Brain microvascular endothelial cell (primary cell): Measurements from ENCODE around the gene CLEC20A.

Experiments
- DNase-seq: peaks from one replicate; pipeline ENCODE4 v3.0.0-alpha.2; 2020
- H3K27ac ChIP-seq: fragments of 250-450 bp; sonication (Bioruptor Pico); 2 replicates; pipeline ENCODE4 v1.5.1; 2020; ENCODE audit warnings: mild to moderate bottlenecking, moderate library complexity
- H3K27me3 ChIP-seq: fragments of 250-450 bp; sonication (Bioruptor Pico); replicated peaks from 2 replicates; pipeline ENCODE4 v1.5.1; 2020; ENCODE audit warnings: mild to moderate bottlenecking
- H3K36me3 ChIP-seq: fragments of 250-450 bp; sonication (Bioruptor Pico); replicated peaks from 2 replicates; pipeline ENCODE4 v1.5.1; 2020; ENCODE audit warnings: mild to moderate bottlenecking
- H3K4me3 ChIP-seq: 2 replicates; pipeline ENCODE4 v1.5.1; 2011; ENCODE audit warnings: low read depth, mild to moderate bottlenecking, control low read depth, low read length, moderate library complexity
- in situ Hi-C: cut with HindIII; loops from 2 replicates; pipeline ENCODE4 v1.10.0; 2017; ENCODE audit warnings: low sequenced_read_pairs, low pct_ligation_motif_present
- TF ChIP-seq, protein P1 (sequence below): IDR thresholded peaks from 2 replicates; pipeline ENCODE4 v1.5.1; 2011; ENCODE audit warnings: low read depth, mild to moderate bottlenecking, moderate library complexity, low read length, control low read depth, inconsistent platforms; ENCODE audit errors: missing control alignments

CLEC20A gene

DNA sequence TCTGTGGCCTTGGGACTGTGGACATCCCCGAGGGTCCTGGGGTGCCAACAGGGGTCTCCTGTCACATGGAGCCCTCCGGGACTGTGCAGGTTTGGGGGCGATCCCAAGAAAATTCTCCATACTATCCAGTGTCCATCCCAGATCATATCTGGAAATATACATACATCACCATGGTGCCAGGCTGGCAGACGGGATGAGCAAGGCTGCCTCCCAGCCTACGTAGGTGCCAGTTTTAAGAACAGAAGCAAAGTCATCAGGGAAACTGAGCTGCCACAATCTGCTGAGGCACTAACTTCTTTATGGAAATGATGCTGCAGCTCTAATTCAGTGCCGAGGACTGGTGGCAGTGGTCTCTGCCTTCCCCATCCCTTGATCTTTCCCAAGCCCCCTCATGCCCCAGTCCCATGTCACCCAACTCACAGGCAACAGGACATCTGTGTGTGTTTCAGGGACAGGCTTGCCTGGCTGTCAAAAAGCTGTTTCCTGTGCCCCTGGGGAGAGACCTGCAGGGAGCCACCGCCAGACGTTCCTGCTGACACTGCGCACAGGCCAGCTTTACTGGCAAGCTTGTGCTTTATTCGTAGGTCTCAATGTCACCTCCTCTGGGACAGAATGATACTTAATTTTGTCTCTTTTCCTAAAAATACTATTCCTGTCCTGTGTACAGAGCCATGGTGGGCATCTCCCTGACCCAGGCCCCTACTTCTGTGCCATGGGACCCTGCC is 31.6 kb upstream of the CLEC20A start:
- in situ Hi-C loops, result loop anchor here (25.0 kb wide), 1 partner anchor 484 kb away; no protein-coding TSS in a partner anchor
- TF ChIP-seq, protein P1, sequence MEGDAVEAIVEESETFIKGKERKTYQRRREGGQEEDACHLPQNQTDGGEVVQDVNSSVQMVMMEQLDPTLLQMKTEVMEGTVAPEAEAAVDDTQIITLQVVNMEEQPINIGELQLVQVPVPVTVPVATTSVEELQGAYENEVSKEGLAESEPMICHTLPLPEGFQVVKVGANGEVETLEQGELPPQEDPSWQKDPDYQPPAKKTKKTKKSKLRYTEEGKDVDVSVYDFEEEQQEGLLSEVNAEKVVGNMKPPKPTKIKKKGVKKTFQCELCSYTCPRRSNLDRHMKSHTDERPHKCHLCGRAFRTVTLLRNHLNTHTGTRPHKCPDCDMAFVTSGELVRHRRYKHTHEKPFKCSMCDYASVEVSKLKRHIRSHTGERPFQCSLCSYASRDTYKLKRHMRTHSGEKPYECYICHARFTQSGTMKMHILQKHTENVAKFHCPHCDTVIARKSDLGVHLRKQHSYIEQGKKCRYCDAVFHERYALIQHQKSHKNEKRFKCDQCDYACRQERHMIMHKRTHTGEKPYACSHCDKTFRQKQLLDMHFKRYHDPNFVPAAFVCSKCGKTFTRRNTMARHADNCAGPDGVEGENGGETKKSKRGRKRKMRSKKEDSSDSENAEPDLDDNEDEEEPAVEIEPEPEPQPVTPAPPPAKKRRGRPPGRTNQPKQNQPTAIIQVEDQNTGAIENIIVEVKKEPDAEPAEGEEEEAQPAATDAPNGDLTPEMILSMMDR, result no peak
- H3K27ac ChIP-seq, result no peak overlapping the region

DNA sequence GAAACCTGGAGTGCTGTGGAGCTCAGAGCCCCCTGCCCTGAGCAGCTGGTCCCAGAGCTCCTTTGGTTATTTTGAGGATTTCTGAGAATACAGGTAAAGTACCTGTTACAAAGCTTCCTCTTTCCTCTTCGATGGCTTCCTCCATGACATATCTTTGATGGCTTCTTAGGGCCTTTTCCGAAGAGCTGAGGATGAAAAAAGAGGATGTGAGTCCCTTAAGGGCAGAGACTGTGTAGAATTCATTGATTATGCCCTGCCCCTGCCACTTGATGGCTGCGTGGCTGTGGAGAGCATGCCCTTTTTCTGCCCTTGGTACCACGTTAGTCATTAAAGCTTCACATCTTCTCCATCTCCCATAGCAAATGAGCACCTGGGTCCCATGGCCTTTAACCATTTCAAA is 30.4 kb upstream of the CLEC20A start:
- in situ Hi-C loops, result loop anchor here (25.0 kb wide), 1 partner anchor 485 kb away; no protein-coding TSS in a partner anchor
- H3K4me3 ChIP-seq, result no peak overlapping the region
- TF ChIP-seq, protein P1, result no peak
- no peaks in the 10 kb centered on the region for H3K27me3 ChIP-seq
- no peaks in the 10 kb centered on the region for H3K36me3 ChIP-seq
- DNase-seq, result no peak
- no peak overlapping the region for H3K27ac ChIP-seq

More for the DNA sequence above, 31.6 kb upstream of the CLEC20A start:
- Histone ChIP-seq H3K36me3 (no peaks in the 10 kb centered on the region), H3K4me3 (no peak overlapping the region), H3K27me3 (no peaks in the 10 kb centered on the region)
- DNase-seq, result no peak

DNA sequence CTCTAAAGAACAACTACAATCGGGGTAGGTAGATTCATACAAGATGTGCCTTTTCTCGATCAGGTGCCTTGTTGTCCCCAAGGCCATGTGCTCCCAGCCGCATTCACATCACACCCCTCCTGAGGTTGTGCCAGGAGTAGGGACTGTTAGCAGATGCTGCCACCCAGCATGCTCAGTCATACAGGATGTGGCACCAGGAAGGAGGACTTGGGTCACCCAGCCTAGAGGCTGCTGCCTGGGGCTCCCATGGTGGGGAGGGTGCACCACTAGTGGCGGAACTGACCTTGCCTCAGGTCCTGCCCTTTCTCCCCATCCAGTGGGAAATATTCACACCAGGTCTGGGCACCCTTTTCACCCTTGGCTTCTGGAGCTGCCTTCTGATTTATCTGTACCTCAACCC is 24.5 kb upstream of the CLEC20A start:
- TF ChIP-seq, protein P1, result no peak
- DNase-seq, result no peak
- no peak overlapping the region for H3K27ac ChIP-seq
- H3K4me3 ChIP-seq, result no peak overlapping the region
- no peaks in the 10 kb centered on the region for H3K27me3 ChIP-seq
- in situ Hi-C loops, result no loop called here
- no peaks in the 10 kb centered on the region for H3K36me3 ChIP-seq

DNA sequence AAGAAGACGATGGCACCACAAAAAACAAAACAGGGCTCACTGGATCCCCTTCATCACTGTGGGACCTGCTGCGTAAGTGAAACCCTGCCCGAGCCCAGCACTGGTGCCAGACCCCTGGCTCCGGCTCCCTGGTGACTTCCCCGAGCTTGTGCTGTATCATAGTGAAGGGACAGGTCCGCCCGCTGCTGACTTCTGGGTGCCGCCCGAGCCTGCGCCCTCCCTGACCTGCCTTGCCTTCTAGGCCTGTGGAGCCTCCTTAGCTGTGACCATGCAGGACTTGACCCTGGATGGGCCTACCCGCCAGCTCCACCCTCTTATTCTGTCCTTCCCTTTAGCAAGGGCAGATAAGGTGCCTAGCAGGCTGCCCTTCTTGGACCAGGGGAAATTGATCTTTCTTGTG is 24.0 kb upstream of the CLEC20A start:
- H3K36me3 ChIP-seq, result no peaks in the 10 kb centered on the region
- no peak overlapping the region for H3K27ac ChIP-seq
- no peak overlapping the region for H3K4me3 ChIP-seq
- TF ChIP-seq, protein P1, result no peak
- H3K27me3 ChIP-seq, result no peaks in the 10 kb centered on the region
- in situ Hi-C loops, result no loop called here
- no peak for DNase-seq

DNA sequence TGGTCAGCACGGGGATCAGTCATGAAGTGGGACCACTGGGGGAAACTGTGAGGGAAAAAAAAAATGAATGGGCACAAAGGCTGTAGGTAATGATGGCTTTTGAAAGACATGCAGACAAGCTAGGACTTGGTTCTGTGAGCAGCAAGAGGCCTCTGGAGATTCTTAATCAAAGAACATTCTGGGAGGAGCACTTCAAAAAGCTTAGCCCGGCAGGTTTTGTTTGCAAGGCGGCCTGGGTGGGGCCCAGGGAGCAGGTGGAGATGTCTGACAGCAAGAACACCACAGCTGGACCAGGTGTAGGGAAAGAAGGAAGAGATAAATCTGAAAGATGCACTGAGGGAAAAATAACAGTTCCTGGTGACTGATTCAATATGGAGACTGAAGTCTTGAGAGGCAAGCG is 22.1 kb upstream of the CLEC20A start:
- Histone ChIP-seq H3K27ac (no peak overlapping the region), H3K4me3 (no peak overlapping the region), H3K27me3 (no peaks in the 10 kb centered on the region), H3K36me3 (no peaks in the 10 kb centered on the region)
- no peak for DNase-seq
- in situ Hi-C loops, result no loop called here
- TF ChIP-seq, protein P1, result no peak

DNA sequence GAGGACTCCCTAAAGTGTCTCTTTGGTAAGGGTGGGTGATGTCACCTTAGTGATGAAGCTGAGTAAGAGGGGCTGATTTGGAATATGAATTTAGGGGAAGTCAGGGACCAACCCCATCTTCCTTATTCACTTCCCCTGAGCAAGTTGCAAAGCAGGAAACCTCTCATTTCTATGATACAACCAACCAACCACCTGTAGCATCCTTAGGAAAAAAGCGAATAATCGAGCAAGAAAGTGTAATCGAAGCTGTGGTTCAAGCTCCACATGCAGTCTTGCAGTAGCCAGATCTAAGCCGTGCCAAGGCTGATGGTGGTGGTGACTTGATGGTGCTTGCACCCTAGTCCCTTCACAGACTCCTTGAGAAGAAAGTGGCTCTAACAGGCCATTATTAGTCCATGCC is 19.3 kb upstream of the CLEC20A start:
- no peak overlapping the region for H3K27ac ChIP-seq
- no peaks in the 10 kb centered on the region for H3K27me3 ChIP-seq
- no peak overlapping the region for H3K4me3 ChIP-seq
- TF ChIP-seq, protein P1, result no peak
- no peaks in the 10 kb centered on the region for H3K36me3 ChIP-seq
- in situ Hi-C loops, result no loop called here
- DNase-seq, result no peak
